COLO668 (cell line): ENCODE measurements around the gene MEST.
A peak's percentile ranks its signal among the peaks of the same experiment; 100 is the strongest.
"Not testable (repeated sequence)": the region's sequence is repeated elsewhere in the genome, so short reads cannot be mapped to it uniquely, and the experiment has no call there.

Experiments
- DNase-seq: peaks from one replicate; lab custom pipeline; 2025; ENCODE audit not compliant: unreplicated experiment; lab: John Stamatoyannopoulos, UW

MEST gene

DNA sequence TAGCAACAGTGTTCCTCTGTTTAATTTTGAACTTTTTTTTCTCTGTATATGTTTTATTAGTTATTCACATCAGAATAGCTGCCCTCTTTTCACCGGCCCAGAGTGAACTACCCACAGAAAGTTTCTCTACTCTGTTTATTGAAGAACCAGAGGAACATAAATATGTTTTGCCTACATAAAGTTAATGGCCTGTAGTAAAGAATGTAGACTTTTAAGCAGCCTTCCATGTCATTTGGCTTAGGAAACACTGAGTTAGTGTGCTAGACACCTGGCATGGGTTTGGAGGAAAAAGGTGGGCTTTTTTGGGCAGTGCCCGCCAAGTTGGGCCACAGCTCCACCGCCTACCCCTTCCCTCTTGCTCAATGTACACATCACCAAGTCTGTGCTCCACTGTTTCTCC, 8.9 kb upstream of the MEST start:
- DNase-seq, result no peak

DNA sequence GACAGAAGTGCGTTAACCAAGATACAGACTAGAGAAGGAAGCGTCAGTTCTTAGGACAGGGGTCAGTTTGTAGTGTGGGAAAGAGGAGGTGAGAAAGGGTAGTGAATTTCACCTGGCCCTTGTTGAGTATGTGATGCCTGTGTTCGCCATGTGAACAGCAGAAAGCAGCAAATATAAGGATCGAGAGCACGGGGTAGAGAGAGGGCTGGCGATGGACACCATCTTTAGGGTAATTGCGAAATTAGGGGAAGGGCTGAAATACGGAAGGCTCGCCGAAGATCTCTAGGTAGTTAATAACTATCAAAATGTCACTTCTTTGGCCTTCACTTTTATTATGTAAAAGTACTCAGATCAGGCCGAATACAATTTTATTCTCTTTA, 6.2 kb upstream of the MEST start:
- no peak for DNase-seq

DNA sequence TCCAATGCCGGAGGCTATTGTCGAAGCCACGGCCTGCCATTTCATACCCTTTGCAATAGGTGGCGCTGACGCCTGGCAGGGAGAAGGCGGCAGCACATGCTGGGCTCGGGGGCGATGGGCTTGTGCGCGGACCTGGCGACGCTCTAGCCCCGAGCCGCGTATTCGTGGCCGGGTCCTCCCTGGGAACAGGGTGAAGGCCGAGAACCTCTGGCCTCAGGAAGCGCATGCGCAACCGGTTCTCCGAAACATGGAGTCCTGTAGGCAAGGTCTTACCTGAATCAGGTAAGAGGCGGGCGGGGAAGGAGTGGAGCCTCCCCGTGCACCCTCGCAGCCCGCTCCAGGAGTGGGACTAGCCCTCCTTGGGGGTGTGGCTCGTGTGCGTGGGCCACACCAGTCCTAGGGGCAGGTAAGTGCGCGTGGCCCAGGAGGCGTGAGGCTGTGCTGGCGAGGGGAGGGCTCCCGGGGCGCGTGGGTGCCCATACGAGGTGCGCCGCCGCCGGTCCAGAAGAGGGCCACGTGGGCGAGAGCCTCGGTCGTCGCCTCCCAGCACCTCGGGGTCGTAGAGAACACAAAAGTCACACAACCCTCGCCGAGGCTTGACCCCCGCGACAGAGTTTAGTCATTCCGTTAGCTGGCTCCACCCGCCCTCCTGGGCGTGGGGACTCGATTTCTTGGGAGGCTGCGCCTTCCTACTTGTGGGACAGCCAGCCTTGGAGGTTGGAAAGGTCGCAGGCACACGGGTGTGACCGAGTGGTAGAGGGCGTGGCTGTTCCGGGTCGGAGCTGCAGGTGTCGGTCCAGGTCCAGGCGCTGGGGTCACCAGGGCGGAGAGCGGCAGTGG, 5.6 kb upstream of the MEST start:
- DNase-seq, result peak; percentile 96

DNA sequence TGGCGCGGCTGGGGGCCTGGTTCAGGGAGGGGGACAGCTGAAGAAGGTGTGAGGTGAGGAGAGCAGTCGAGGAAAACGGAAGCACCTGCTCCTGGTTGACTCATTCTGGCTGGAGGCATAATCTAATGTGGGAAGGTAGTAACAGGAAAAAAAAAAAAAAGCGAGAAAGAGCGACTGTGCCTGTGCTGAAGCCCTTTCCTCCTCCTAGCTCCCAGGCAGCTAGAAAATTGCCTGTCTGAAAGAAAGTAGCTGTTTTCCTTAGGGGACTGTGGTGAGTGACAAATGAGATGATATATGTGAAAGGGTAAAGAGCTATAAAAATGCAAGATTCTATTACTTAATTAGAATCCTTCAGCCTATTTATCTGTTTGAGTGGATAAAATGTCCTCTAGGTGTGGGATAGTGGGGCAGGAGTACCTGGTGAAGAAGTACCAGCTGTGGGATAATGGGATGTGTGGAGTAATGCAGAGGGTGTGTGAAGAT, 4.9 kb upstream of the MEST start:
- no peak for DNase-seq

DNA sequence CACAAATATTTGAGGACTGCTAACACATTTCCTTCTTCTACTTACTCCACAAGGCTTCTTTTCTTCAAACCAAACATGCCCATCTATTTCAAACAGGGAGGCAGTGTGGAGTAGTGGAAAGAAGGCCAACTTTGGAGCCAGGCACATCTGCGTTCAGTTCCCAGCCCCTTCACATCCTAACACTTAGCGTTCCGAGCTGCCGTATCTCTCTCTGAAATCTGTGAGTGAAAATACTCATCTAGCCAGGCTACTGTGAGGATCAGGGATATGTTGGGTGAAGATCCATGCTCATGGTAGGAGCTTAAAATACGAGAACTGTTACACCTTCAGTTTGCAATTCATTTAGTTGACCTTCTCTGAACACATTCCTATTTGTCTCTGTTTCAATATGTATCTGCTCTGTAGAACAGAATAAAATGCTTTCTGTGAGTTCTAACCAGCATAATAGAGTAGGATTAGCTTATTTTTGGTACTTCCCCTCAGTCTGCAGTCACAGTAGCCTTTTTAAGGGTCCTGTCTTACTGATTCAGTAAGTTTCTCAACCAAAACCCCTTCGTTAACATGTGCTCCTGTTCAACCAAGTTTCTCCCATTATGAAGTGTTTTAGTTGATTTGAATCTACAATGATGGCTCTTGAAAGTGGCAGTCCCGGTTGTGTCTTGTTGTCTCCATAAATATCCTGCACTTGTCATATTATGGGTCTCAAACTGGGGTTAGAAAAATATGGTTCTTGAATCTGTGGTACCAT, 3.3 kb upstream of the MEST start:
- DNase-seq, result no peak

DNA sequence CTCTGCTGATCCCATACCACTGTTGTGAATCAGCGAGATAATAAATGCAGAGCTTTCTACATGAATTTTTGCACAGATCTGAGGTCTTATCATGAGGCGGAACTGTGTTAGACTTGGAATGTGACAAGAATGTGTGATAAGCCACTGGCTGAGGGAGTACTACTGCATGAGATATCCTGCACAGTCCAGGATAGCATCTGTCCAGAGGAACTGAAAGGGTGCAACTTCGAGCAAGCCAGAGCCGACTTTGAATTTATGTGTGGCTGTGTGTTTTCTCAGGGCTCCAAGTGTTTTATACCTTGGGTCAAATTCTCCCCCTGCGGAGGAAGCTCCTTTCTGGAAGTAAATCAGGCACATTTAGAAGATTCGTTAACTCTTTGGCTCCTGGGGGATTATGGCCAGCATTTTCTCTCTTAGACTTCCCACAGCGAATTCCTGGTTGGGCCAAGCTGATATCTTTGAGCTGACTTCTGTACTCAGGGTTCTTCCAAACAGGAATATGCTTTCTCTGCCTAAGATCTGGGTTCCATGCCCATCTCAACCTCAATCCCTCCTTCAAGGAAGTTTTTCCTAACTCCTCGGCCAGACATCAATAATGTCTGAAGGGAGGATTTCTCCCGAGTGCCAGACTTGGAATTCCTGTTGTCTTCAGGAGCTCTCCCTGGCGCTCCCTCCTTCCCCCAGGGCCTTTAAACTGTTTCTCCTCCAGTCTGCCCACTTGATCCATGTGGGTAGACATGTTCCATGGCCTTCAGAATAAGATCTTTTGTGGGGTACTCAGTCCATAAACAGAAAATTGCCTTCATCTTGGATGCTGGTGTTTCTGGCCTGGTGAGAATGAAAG, 2.5 kb upstream of the MEST start:
- no peak for DNase-seq

DNA sequence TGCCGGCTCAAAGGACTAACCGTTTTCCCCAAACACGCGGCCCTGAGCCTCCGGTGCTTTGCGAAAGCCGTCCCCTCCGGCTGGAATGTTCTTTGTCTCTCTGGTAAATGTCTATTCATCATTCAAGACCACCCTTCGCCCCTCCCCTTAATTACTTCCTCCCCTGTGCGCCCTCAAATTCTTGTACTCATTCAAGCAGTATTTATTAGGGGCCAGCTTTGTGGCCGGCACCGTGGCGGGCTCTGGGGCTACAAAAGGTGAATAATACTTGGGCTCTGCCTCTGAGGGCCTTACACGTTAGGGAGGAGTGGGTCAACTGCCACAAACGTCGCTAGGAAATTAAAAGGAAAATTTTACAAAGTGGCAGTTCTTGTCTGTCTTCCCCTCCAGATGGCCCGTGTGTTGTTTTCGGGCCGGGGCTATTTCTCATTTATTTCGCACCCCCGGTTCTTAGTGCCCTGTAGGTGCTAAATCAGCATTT, 1.5 kb upstream of the MEST start:
- no peak for DNase-seq

DNA sequence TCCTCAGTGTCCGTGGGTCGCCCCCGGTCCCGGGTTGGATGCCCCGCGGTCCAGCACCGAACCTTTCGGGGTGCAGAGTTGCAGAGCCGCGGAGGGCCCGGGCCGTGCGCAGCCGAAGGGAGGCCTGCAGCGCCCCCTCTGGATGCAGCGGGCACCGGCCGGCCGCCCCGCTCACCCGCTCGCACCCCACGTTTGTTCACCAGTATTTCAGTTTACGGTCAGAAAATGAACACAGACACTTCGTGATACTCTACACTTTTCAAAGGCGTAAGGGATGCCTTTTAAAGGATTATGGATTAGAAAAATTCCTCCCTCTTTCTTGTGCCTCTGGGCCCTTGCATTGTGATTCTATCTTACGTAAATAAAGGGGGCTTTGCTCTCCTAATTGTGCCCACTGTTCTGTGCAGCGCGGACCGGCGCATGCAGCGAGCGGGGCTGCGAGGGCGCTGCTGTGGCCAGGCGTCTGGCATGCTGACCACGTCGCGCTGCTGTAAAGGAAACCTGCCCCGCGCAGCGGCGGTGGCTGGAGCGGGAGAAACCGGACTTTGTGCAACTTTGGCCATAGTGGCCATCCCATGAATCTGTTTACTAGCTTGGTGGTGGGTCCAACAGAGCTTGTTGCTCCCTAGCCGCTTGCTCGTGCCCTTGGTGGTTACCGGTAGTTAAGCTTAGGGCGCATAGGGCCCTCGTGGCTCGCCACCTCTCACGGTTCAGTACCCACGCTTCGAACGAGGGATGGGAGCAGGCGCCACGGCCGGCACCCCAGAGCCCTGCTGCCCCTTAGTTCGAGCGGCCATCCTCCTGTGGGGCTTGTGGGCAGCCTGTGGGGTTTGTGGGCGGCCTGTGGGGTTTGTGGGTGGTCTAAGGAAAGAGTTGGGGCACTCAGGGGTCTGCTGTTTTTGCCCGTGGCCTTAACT, 739 bp upstream of the MEST start:
- no peak for DNase-seq

DNA sequence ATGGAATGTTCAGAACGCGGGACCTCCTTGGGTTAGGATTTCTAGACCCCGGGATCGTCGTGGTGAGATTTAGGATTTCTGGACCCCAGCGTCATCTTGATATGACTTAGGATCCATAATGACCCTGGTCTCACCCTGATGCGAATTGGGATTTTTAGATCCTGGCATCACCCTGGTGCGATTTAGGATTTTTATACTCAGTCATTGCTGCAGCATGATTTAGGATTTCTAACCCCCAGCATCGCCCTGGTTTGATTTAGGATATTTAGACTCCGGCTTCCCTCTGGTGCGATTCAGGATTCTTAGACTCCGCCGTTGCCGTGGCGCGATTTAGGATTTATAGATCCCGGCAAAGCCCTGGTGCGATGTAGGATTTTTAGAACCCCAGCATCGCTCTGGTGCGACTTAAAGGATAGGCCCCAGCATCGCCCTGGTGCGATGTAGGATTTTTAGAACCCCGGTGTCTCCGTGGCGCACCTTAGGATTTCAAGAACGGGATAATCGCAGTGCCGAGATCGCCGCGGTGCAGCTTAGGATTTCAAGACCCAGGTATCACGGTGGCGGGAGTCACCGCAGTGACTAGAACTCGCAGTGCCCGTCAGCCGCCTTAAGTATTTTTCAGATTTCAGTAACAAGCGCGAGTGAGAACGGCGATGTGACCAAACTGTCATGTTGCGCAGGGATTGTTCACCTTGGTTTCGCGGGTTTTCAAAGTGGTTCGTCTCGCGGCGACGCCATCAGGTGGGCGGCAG, 814 bp downstream of the MEST start:
- no peak for DNase-seq

DNA sequence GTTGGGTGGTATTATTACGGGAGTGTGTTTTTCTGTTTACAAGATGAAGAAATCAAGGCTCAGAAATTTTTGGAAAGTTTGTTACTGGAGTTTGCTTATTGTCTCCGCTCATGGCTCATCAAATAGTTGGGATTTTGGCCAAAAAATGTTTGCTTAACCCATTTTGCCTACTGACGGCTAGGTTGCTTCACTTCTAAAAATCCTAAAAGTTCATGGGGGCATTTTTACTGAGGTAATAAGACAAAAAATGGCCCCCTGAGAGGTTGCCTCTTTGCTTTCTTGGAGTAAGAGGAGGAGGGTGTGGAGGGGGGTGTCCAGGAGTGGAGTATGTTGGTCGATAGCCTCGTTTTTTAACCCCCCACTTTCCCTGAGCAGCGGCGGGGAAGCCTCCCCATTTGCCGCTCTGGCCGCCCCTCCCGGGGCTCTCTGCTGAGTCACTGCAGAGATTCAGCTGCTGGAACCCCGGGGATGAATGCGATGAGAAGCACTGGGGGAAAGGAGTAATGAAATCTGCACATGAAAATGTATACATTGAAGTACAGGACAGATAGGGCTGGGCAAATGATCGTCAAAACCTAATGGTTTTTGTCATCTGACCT, 1.5 kb downstream of the MEST start:
- DNase-seq, result no peak

DNA sequence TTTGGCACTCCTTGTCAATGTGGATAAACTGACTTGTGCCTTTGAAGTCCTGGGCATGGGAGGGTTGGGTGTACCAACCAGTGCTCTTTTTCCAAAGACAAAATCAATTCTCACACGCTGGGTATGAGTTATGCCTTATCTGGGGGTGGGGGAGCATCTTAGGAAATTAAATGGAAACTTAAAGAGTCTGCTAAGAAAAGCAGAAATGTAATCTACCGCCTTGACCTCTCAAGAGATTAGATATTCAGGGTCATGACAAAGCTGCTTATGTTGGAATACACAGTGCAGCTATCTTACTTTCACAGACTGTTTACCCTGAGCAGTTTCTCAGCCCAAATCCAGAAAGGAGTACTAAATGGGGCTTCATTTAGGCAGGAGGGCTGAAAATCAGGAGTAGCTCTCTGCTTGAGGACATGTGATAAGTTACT, 2.6 kb downstream of the MEST start:
- no peak for DNase-seq

DNA sequence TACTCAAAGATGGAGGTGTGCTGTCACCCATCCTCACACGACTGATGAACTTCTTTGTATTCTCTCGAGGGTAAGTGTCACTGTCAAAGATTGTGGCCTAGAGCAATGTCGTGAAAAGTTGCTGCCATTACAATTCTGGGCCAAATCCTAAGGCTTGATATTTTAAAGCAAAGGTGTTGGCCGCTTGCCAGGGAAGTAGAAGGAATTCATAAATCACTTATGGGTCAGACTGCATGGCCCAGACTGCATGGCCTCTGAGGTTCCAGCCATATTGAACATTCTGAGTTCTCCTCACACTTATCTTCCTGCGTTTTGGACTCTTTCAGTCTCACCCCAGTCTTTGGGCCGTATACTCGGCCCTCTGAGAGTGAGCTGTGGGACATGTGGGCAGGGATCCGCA, 8.6 kb downstream of the MEST start:
- DNase-seq, result no peak

DNA sequence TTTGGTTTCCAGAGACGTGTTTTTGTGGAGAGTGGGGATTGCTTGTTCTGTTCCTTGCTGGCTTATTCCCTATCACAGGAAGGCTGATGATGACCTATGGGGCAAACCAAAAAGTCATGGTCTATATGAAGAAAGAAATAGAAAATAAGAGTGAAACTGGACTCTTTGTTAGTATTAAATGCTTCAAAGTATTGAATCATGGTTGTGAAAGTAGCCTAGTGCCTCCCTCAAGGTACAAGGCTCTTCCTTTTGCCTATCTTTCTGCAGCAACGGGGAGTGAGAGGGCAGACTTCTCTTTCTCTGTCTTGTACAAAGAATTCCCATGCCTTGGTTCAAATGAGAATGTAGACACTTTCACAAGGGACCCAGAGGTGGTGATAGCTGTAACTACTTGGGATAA, 9.0 kb downstream of the MEST start:
- DNase-seq, result no peak

DNA sequence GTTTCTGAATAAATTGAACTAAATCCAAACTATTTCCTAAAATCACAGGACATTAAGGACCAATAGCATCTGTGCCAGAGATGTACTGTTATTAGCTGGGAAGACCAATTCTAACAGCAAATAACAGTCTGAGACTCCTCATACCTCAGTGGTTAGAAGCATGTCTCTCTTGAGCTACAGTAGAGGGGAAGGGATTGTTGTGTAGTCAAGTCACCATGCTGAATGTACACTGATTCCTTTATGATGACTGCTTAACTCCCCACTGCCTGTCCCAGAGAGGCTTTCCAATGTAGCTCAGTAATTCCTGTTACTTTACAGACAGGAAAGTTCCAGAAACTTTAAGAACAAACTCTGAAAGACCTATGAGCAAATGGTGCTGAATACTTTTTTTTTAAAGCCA, 13.9 kb downstream of the MEST start:
- DNase-seq, result no peak

DNA sequence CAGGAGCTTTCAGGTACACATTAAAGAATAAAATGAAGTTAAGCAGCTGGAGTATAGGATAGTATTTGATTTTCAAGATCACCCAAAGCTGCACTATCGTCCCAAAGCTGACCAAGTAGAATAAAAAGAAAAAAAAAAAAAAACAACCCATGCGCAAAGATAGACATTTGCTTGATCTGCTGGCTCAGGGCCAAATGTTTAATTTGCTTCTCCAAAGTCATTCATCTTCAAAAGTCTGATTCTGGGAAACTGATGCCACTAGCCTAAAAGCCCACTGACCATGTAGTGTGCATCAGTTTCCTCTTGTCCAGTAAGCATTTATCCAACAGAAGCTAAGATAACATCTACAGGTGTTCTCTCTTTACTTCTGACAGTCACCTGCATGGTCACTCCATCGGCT, 14.5 kb downstream of the MEST start:
- DNase-seq, result no peak

DNA sequence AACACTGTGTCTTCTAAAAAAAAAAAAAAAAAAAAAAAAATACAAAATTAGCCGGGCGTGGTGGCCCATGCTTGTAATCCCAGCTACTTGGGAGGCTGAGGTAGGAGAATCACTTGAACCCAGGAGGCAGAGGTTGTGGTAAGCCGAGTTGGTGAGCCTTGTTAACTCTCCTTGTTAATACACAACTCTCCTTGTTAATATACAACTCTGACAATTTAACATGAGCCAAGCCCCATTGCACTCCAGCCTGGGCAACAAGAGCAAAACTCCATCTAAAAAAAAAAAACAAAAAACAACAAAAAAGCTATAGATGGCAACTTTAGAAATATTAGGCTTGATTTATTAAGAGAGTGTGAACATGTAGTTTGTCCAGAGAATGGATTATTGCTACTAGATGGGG, 20.2 kb downstream of the MEST start:
- not testable (repeated sequence) for DNase-seq

DNA sequence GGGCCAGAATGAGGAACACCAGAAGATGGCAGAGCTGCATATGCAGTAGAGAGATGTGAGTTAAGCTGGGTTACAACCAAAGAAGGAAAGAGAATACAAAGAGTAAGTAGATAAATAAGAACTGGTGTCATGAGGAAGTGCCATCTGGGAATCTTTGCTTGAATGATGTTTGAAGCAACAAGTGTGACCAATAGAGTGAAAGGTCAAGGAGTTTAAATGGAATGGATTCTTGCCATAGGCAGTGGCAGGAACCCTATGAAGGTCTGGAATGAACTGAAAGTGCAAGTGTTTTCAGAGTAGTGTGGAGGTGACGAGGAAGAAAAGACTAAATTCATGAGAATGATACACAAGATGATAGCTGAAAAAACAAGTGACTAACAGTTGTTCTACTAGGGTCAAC, 21.6 kb downstream of the MEST start:
- DNase-seq, result no peak

DNA sequence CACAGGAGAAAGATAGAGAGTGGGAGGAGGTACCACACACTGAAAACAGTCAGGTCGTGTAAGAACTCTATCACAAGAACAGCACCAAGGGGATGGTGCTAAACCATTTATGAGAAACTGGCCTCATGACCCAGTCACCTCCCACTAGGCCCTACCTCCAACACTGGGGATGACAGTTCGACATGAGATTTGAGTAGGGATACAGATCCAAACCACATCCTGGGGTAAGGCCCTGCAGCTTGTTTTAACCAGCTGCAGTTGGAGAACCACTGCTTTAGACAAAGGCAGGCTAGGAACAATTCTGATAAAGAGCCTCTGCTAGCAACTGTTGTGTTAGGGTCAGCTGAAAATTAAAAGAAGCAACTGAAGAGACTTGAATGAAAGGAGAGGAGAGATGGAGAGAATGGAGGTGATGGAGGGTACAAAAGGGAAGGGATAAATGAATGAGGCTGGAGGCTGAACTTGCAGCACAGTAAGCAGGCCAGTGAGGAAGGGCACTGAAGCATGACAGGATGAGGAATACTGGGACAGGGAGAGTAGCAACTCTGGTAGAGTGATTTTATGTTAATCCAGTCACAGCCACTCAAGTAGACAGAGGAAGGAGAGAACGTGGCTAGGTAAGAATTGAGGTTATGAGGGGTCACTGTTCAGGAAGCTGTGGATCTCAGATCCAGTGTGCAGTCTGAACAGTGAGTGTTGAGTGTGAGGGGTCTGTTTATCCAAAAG, 23.6 kb downstream of the MEST start:
- DNase-seq, result no peak
